Measurements from ENCODE around the gene PSMD2. TPM values are rescaled to one million over a fixed set of nuclear protein-coding genes. Genes with fewer than 3 reads are reported as not detected.

PSMD2 gene
- total and polyA plus RNA-seq, 2 donors (not counting 3 experiments of a cell fraction or from before 2014, with no cell fraction given) = 414 to 435 TPM

- peak overlapping the region; percentile 81 for H3K9ac ChIP-seq (replicated peaks; ENCODE audit: extremely low read depth, insufficient read depth, low read length)
- H4K20me1 ChIP-seq (replicated peaks; ENCODE audit: control insufficient read depth, extremely low read depth, insufficient read depth, low read length) = no peaks in the 10 kb centered on the region
- H3K9me1 ChIP-seq (replicated peaks; ENCODE audit: control insufficient read depth, extremely low read depth, insufficient read depth, low read length) = no peaks in the 10 kb centered on the region
- no peak for DNase-seq (ENCODE audit: low read depth, low spot score)
- intact Hi-C loops (cut with micrococcal nuclease) (loop anchor here (2.0 to 10.0 kb wide), 2 partner anchors 35 to 1601 kb away; partner anchors contain the start of genes PSMD2 and TRA2B), dilution Hi-C loops (cut with MboI; ENCODE audit: extremely low pct_ligation_motif_present, low sequenced_read_pairs) (no loop called here)
- H3K79me2 ChIP-seq (ENCODE audit: control insufficient read depth, insufficient read depth, low read length) = peaks cover 36% of the 10 kb centered on the region
- no peaks in the 10 kb centered on the region for H3K27me3 ChIP-seq (ENCODE audit: control insufficient read depth in 2 of 2, insufficient read depth in 2 of 2, low read length in 2 of 2)
- peak overlapping the region; percentile 99 for H3K27ac ChIP-seq (ENCODE audit: insufficient read depth, low read depth, low read length)
- FAIRE-seq = no peak
- no peaks in the 10 kb centered on the region for H3K9me3 ChIP-seq (replicated peaks; ENCODE audit: control insufficient read depth, insufficient read depth, low read length)
- ChIA-PET CTCF (no interaction called here), POLR2A (no interaction called here)
- TF ChIP-seq POLR2AphosphoS5 (IDR thresholded peaks at IDR 0.05; ENCODE audit: insufficient read depth, low read depth, low read length) (peak; percentile 25), CTCF (IDR thresholded peaks at IDR 0.05; ENCODE audit: extremely low read depth in 1 of 2, insufficient read depth in 1 of 2, low read depth in 1 of 2, low read length in 2 of 2) (no peak), MYC (IDR thresholded peaks at IDR 0.05; ENCODE audit: low read depth, low read length) (no peak)
- no peak overlapping the region for H3K4me3 ChIP-seq (replicated peaks in 1 of 3; ENCODE audit: insufficient read depth in 1 of 3, low read depth in 1 of 3, low read length in 3 of 3)
- peaks cover 70% of the 10 kb centered on the region for H3K4me1 ChIP-seq (ENCODE audit: control insufficient read depth, extremely low read depth, insufficient read depth, low read length)
- H3K36me3 ChIP-seq (ENCODE audit: control insufficient read depth in 2 of 2, extremely low read depth in 1 of 2, insufficient read depth in 2 of 2, low read length in 2 of 2) = peaks cover 27 to 31% of the 10 kb centered on the region in 2 experiments
- H2AFZ ChIP-seq (ENCODE audit: low read depth, low read length) = no peak overlapping the region
- H3K4me2 ChIP-seq (ENCODE audit: insufficient read depth, low read length) = no peak overlapping the region
- BruUV-seq (replicated peaks) = no TSS peak
Measured at GRCh38 chr3:184333700-184334099, 34.7 kb downstream of the PSMD2 start.

GRCh38 chr3:184334470-184335158, 35.6 kb downstream of the PSMD2 start:
- peaks cover 75% of the 10 kb centered on the region for H3K4me1 ChIP-seq (ENCODE audit: control insufficient read depth, extremely low read depth, insufficient read depth, low read length)
- peak overlapping the region; percentile 99 for H3K27ac ChIP-seq (ENCODE audit: insufficient read depth, low read depth, low read length)
- H4K20me1 ChIP-seq (replicated peaks; ENCODE audit: control insufficient read depth, extremely low read depth, insufficient read depth, low read length) = no peaks in the 10 kb centered on the region
- no peaks in the 10 kb centered on the region for H3K9me1 ChIP-seq (replicated peaks; ENCODE audit: control insufficient read depth, extremely low read depth, insufficient read depth, low read length)
- H3K4me3 ChIP-seq (replicated peaks in 1 of 3; ENCODE audit: insufficient read depth in 1 of 3, low read depth in 1 of 3, low read length in 3 of 3) = no peak overlapping the region
- no peak overlapping the region for H2AFZ ChIP-seq (ENCODE audit: low read depth, low read length)
- CTCF ChIA-PET = no interaction called here
- H3K9ac ChIP-seq (replicated peaks; ENCODE audit: extremely low read depth, insufficient read depth, low read length) = peak overlapping the region; percentile 81
- POLR2A ChIA-PET = no interaction called here
- H3K4me2 ChIP-seq (ENCODE audit: insufficient read depth, low read length) = no peak overlapping the region
- dilution Hi-C loops (cut with MboI; ENCODE audit: extremely low pct_ligation_motif_present, low sequenced_read_pairs) = no loop called here
- H3K9me3 ChIP-seq (replicated peaks; ENCODE audit: control insufficient read depth, insufficient read depth, low read length) = no peaks in the 10 kb centered on the region
- H3K27me3 ChIP-seq (ENCODE audit: control insufficient read depth in 2 of 2, insufficient read depth in 2 of 2, low read length in 2 of 2) = no peaks in the 10 kb centered on the region
- H3K79me2 ChIP-seq (ENCODE audit: control insufficient read depth, insufficient read depth, low read length) = peaks cover 38% of the 10 kb centered on the region
- peaks cover 21 to 25% of the 10 kb centered on the region in 2 experiments for H3K36me3 ChIP-seq (ENCODE audit: control insufficient read depth in 2 of 2, extremely low read depth in 1 of 2, insufficient read depth in 2 of 2, low read length in 2 of 2)
- TF ChIP-seq EZH2 (IDR thresholded peaks at IDR 0.05; ENCODE audit: borderline replicate concordance, low read depth, low read length, severe bottlenecking) (no peak), MYC (IDR thresholded peaks at IDR 0.05; ENCODE audit: low read depth, low read length) (no peak), MAX (IDR thresholded peaks at IDR 0.05; ENCODE audit: insufficient read depth, insufficient read length) (no peak), FOS (IDR thresholded peaks at IDR 0.05; ENCODE audit: borderline replicate concordance, insufficient read depth, low read length) (peak; percentile 82), POLR2AphosphoS5 (IDR thresholded peaks at IDR 0.05; ENCODE audit: insufficient read depth, low read depth, low read length) (peak; percentile 23), GATA2 (IDR thresholded peaks at IDR 0.05; ENCODE audit: insufficient read depth, insufficient read length, low read depth, low read length) (peak; percentile 96), CTCF (IDR thresholded peaks at IDR 0.05; ENCODE audit: extremely low read depth in 1 of 2, insufficient read depth in 1 of 2, low read depth in 1 of 2, low read length in 2 of 2) (no peak), JUN (IDR thresholded peaks at IDR 0.05; ENCODE audit: borderline replicate concordance, insufficient read depth, insufficient read length, low read depth) (peak; percentile 59), POLR2A (IDR thresholded peaks at IDR 0.05; ENCODE audit: low read depth, low read length) (no peak)
- intact Hi-C loops (cut with micrococcal nuclease) = loop anchor here (10.0 kb wide), 1 partner anchor 1600 kb away; the partner anchor contains the start of gene TRA2B
- TSS peak; percentile 69 for BruUV-seq (replicated peaks)
- DNase-seq (ENCODE audit: low read depth, low spot score) (peak; percentile 53), FAIRE-seq (peak; percentile 95)

All from endothelial cell of umbilical vein (primary cell).